GM18867 (cell line): ENCODE results near the gene PCED1B.

Experiments
- ATAC-seq: cut with Tn5 transposase; IDR thresholded peaks from one replicate; pipeline ENCODE4 v1.9.1; 2021; ENCODE audit warnings: mild to moderate bottlenecking, moderate library complexity; ENCODE audit not compliant: unreplicated experiment

Gene PCED1B

GRCh38 chr12:47087088-47087688 is 7.8 kb downstream of the PCED1B start:
- ATAC-seq = no peak

GRCh38 chr12:47088021-47088944 is 8.9 kb downstream of the PCED1B start:
- ATAC-seq = no peak

GRCh38 chr12:47091009-47091408 is 11.6 kb downstream of the PCED1B start:
- ATAC-seq = no peak

- ATAC-seq = no peak
These were observed 15.4 kb downstream of the PCED1B start for GRCh38 chr12:47094804-47095203.

- ATAC-seq = no peak
These were observed 16.2 kb downstream of the PCED1B start for GRCh38 chr12:47095446-47096236.

- ATAC-seq = no peak
These were observed 18.0 kb downstream of the PCED1B start for GRCh38 chr12:47097276-47097896.

GRCh38 chr12:47098099-47098498 is 18.7 kb downstream of the PCED1B start:
- no peak for ATAC-seq

- ATAC-seq = no peak
These were observed 20.2 kb downstream of the PCED1B start for GRCh38 chr12:47099610-47100009.

GRCh38 chr12:47100160-47100559 is 20.7 kb downstream of the PCED1B start:
- ATAC-seq = no peak

GRCh38 chr12:47102406-47102805 is 23.0 kb downstream of the PCED1B start:
- no peak for ATAC-seq

GRCh38 chr12:47102845-47103651 is 23.6 kb downstream of the PCED1B start:
- ATAC-seq = no peak

- no peak for ATAC-seq
These were observed 26.7 kb downstream of the PCED1B start for GRCh38 chr12:47105914-47106674.

- ATAC-seq = no peak
These were observed 28.0 kb downstream of the PCED1B start for GRCh38 chr12:47107446-47107845.

- ATAC-seq = no peak
These were observed 28.5 kb downstream of the PCED1B start for GRCh38 chr12:47107926-47108325.

GRCh38 chr12:47110011-47110541 is 30.7 kb downstream of the PCED1B start:
- no peak for ATAC-seq

GRCh38 chr12:47110718-47111391 is 31.4 kb downstream of the PCED1B start:
- no peak for ATAC-seq

- ATAC-seq = no peak
These were observed 32.0 kb downstream of the PCED1B start for GRCh38 chr12:47111392-47111778.

- no peak for ATAC-seq
These were observed 32.4 kb downstream of the PCED1B start for GRCh38 chr12:47111854-47112253.

GRCh38 chr12:47112679-47113078 is 33.3 kb downstream of the PCED1B start:
- no peak for ATAC-seq
